Aorta (tissue), 5 donors: Measurements from ENCODE around the gene OSBPL1A. TPM values are rescaled to one million over a fixed set of nuclear protein-coding genes. Genes with fewer than 3 reads are reported as not detected.
"Not testable (repeated sequence)": the region's sequence is repeated elsewhere in the genome, so short reads cannot be mapped to it uniquely, and the experiment has no call there.

Experiments
- ATAC-seq: fragments of 200-7000 bp; cut with Tn5 transposase; one replicate; pipeline ENCODE4 v1.9.1; 2022; ENCODE audit warnings: moderate library complexity; ENCODE audit not compliant: low FRiP score
- DNase-seq, 2 donors: peaks; one replicate each; pipeline ENCODE4 v3.0.0-alpha.2; 2020
- H3K27ac ChIP-seq, 2 donors: one replicate each; pipeline ENCODE4 v1.5.1; 2013; ENCODE audit warnings: low read length in 2 of 2, mild to moderate bottlenecking in 2 of 2, moderate library complexity in 2 of 2, control low read depth in 1 of 2, inconsistent platforms in 1 of 2, low read depth in 1 of 2
- H3K27me3 ChIP-seq, 2 donors: one replicate each; pipeline ENCODE4 v1.6.1; 2013; ENCODE audit warnings: control low read depth in 1 of 2, low read length in 1 of 2, mild to moderate bottlenecking in 1 of 2, moderate library complexity in 1 of 2; ENCODE audit not compliant: insufficient read depth in 2 of 2, control insufficient read depth in 1 of 2
- H3K36me3 ChIP-seq, 2 donors: one replicate each; pipeline ENCODE4 v1.6.1; 2013; ENCODE audit warnings: control low read depth in 1 of 2, low read length in 1 of 2, mild to moderate bottlenecking in 1 of 2; ENCODE audit not compliant: insufficient read depth in 2 of 2, control insufficient read depth in 1 of 2
- H3K4me1 ChIP-seq, 2 donors: one replicate each; pipeline ENCODE4 v1.6.1; 2013; ENCODE audit warnings: low read length in 2 of 2, control low read depth in 1 of 2, mild to moderate bottlenecking in 1 of 2, moderate library complexity in 1 of 2; ENCODE audit not compliant: insufficient read depth in 2 of 2, control insufficient read depth in 1 of 2
- H3K4me3 ChIP-seq, 2 donors: one replicate each; pipeline ENCODE4 v1.5.1; 2013; ENCODE audit warnings: low read length in 2 of 2, control low read depth in 1 of 2, mild to moderate bottlenecking in 1 of 2
- H3K9me3 ChIP-seq: one replicate; pipeline ENCODE4 v1.6.1; 2013; ENCODE audit warnings: mild to moderate bottlenecking, low read length; ENCODE audit not compliant: control insufficient read depth
- WGBS, 2 donors: extraction: QIAGEN DNeasy Blood & Tissue Kit; methylation state at CpG; one replicate each; pipeline ENCODE4 v1.1.7; 2013; 5-methylcytosine and 5-hydroxymethylcytosine counted together
- intact Hi-C, 2 donors: fragments of 100-400 bp; cut with DNase I; formaldehyde crosslinking; loops; one replicate each; pipeline versions ENCODE4 v1.14.2 to v1.15.0; 2022
- polyA plus RNA-seq, 2 donors: library from polyadenylated mRNA; stranded (reverse); fragments of 200-250 nt; gene quantifications; one replicate each; pipeline ENCODE4 v1.2.3, GENCODE V29; 2013
- total RNA-seq, 2 donors: library from RNA; stranded (reverse); fragmentation: NEBNext Ultra II Directional; extraction: Animal tissue kit (Norgen Biotek cat#: 25700); gene quantifications; one replicate each; pipeline ENCODE4 v1.2.1, GENCODE V29; 2021
- donor health status: healthy with polysubstance abuse.
- donor health status: Bipolar disorder and iron deficiency.
- donor health status: DM: no; HTN: no; CAD: no.
- donor health status: DM: no; HTN: no; CAD: no.
- donor health status: DM: yes; HTN: yes; CAD: no.

The OSBPL1A gene
- total and polyA plus RNA-seq, 4 donors, result 21.7 to 47.4 (median 37.1) TPM

DNA sequence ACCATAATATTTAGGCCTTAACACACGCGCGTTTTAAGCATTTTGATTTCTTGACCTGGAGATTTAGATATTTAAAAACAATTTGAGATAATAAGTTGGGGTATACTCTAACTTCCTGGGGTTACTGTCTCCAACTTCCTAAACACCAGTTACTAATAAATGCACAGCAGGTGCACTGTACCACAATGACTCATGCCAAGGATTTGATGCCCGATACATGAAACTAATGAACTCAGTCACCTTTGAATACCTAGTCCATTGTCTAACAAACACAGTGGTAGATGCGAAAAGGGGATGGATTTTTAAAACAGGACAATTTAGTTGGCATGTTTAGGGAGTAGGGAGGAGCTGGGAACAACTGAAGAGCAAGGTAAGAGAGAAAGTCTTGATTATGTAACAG is 237.5 kb downstream of the OSBPL1A start:
- intact Hi-C loops, result no loop called here
- no peak for ATAC-seq
- Histone ChIP-seq H3K27me3 (no peaks in the 10 kb centered on the region), H3K4me3 (no peak overlapping the region), H3K9me3 (no peaks in the 10 kb centered on the region), H3K36me3 (peaks cover 0 to 11% of the 10 kb centered on the region in 2 donors), H3K4me1 (no peaks in the 10 kb centered on the region), H3K27ac (no peak overlapping the region)
- DNase-seq, result no peak
- WGBS, 2 donors, result 96% methylated on average over 5 of the region's 5 CpGs

DNA sequence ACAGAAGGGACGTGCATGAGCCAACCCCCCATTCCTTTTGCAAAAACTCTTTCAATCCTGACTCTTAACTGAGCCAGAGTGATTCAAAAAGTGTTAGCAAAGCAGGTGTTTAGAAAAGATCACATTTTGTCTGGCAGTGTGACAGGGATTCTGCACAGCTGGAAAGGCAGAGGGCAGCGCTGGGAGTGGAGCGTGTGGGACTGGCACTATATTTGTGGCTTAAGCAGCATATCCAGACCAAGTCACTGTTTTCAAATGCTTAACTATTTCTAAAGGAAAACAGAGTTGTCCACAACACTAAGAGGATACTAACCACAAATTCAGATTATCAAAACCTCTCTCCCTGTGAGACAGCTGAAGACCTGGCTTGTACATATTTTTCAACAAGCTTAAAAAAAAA is 239.8 kb downstream of the OSBPL1A start:
- H3K27ac ChIP-seq, result no peak overlapping the region
- no peak overlapping the region for H3K4me3 ChIP-seq
- H3K27me3 ChIP-seq, result no peaks in the 10 kb centered on the region
- H3K36me3 ChIP-seq, result peaks cover 0 to 6% of the 10 kb centered on the region in 2 donors
- H3K9me3 ChIP-seq, result no peaks in the 10 kb centered on the region
- intact Hi-C loops, result no loop called here
- 94% methylated on average over 3 of the region's 3 CpGs for WGBS, 2 donors
- no peak for DNase-seq
- no peak for ATAC-seq
- H3K4me1 ChIP-seq, result no peaks in the 10 kb centered on the region

GRCh38 chr18:24153397-24153796 is 244.2 kb downstream of the OSBPL1A start:
- Histone ChIP-seq H3K4me3 (no peak overlapping the region), H3K27me3 (no peaks in the 10 kb centered on the region), H3K27ac (no peak overlapping the region), H3K9me3 (no peaks in the 10 kb centered on the region), H3K4me1 (peaks cover 0 to 2% of the 10 kb centered on the region in 2 donors), H3K36me3 (peaks cover 0 to 2% of the 10 kb centered on the region in 2 donors)
- DNase-seq (no peak), ATAC-seq (no peak)
- intact Hi-C loops, result no loop called here
- 93% methylated on average over 3 of the region's 3 CpGs for WGBS, 2 donors

DNA sequence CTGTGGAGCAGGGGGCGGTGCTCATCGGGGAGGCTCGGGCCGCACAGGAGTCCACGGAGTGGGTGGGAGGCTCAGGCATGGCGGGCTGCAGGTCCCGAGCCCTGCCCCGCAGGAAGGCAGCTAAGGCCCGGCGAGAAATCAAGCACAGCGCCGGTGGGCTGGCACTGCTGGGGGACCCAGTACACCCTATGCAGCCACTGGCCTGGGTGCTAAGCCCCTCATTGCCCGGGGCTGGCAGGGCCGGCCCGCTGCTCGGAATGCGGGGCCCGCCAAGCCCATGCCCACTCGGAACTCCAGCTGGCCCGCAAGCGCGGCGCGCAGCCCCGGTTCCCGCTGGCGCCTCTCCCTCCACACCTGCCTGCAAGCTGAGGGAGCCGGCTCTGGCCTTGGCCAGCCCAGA is 248.0 kb downstream of the OSBPL1A start:
- intact Hi-C loops, H3K36me3 ChIP-seq: not testable (repeated sequence)

DNA sequence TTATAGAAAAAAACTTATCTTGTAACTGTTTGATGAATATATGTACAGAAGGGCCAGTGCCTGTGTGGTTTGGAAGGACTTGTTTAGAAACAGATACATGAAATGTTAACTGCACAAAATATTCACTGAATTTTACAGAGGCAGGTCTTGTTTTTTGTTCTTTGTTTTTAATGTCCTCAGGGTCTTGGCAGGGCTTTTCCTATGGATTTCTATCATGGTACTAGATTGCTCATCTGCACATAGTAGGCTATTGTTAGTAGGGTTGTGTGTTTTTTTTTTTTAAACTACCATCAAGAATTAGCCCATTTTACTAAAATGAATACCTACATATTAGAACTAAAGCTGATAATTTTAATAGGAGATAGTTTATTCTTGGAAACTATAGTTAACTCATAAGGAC is 255.2 kb downstream of the OSBPL1A start:
- H3K9me3 ChIP-seq, result no peaks in the 10 kb centered on the region
- ATAC-seq, result no peak
- DNase-seq, result no peak

More for the DNA sequence above, 248.0 kb downstream of the OSBPL1A start:
- not testable (repeated sequence) for H3K4me3 ChIP-seq, H3K27ac ChIP-seq, H3K9me3 ChIP-seq, H3K4me1 ChIP-seq, DNase-seq, ATAC-seq, H3K27me3 ChIP-seq
- 96 to 97% methylated on average over 24 to 28 of the region's 28 CpGs for WGBS, 2 donors

GRCh38 chr18:24140697-24141096 is 256.9 kb downstream of the OSBPL1A start:
- Histone ChIP-seq H3K4me1 (no peaks in the 10 kb centered on the region), H3K27me3 (no peaks in the 10 kb centered on the region), H3K4me3 (no peak overlapping the region), H3K36me3 (peaks cover 0 to 2% of the 10 kb centered on the region in 2 donors), H3K9me3 (no peaks in the 10 kb centered on the region), H3K27ac (no peak overlapping the region)
- ATAC-seq, result no peak
- intact Hi-C loops, result no loop called here
- DNase-seq, result no peak
- 92 to 100% methylated on average over 2 of the region's 2 CpGs for WGBS, 2 donors

More for the DNA sequence above, 255.2 kb downstream of the OSBPL1A start:
- intact Hi-C loops, result no loop called here
- H3K36me3 ChIP-seq, result peaks cover 0 to 2% of the 10 kb centered on the region in 2 donors
- H3K4me3 ChIP-seq, result no peak overlapping the region
- no peak overlapping the region for H3K27ac ChIP-seq
- H3K4me1 ChIP-seq, result no peaks in the 10 kb centered on the region
- no peaks in the 10 kb centered on the region for H3K27me3 ChIP-seq

GRCh38 chr18:24138789-24139616 is 258.6 kb downstream of the OSBPL1A start, which contains the start of gene CABYR:
TSS of gene CABYR (plus strand) at chr18:24139062. CDS start at chr18:24143115, 4,053 bp downstream.
- no peaks in the 10 kb centered on the region for H3K4me1 ChIP-seq
- peak within 1 kb of the TSS; percentile 44 to 45 for H3K4me3 ChIP-seq
- ATAC-seq, result peak; percentile 83
- H3K27me3 ChIP-seq, result no peaks in the 10 kb centered on the region
- intact Hi-C loops, result no loop called here
- H3K27ac ChIP-seq, result no peak within 1 kb of the TSS
- 2 to 3% methylated on average over 57 to 63 of the region's 63 CpGs for WGBS, 2 donors
- DNase-seq, result peak; percentile 90 to 95
- H3K9me3 ChIP-seq, result no peaks in the 10 kb centered on the region
- H3K36me3 ChIP-seq, result no peaks in the 10 kb centered on the region

DNA sequence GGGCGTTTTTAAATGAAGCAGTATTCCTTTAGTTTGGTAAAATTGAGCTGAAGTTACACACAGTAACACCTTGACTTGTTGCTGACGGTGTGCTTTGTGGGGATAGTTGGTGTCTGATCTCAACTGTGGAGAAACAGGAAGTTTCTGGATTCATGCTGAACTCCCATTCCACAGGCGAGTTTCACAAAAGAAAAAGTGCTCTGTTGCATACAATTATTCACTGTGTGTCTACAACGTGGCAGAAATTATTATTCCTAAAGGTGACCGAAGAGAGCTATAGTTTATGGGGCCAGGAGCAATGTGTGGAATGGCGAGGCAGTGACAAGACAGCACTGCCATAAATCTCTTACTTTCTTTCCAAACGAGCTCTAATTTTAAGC is 259.2 kb downstream of the OSBPL1A start:
- H3K9me3 ChIP-seq, result no peaks in the 10 kb centered on the region
- DNase-seq, result no peak
- no peaks in the 10 kb centered on the region for H3K27me3 ChIP-seq
- peak; percentile 53 for ATAC-seq
- peak overlapping the region; percentile 44 to 45 for H3K4me3 ChIP-seq
- H3K36me3 ChIP-seq, result no peaks in the 10 kb centered on the region
- no peak overlapping the region for H3K27ac ChIP-seq
- intact Hi-C loops, result no loop called here
- H3K4me1 ChIP-seq, result no peaks in the 10 kb centered on the region
- WGBS, 2 donors, result 23 to 32% methylated on average over 7 of the region's 7 CpGs

DNA sequence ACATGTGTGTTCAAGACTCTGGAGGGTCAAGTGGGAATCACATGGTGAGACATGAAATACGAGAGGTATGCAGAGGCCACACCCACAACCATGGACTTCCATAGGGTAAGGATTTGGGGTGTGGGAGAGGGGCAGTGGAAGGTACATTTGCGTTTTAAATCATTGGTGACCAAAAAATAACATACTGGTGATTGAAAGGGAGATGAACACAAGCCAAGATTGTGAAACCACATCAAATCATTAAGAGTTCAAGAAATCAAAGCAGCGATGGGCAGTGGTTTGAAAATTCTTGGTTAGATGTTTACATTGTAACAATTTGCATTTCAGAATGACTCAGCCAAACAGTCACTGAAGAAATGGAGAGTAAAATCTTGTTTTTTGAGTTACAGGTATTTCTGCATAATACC is 260.7 kb downstream of the OSBPL1A start:
- 87 to 93% methylated on average over 3 of the region's 3 CpGs for WGBS, 2 donors
- DNase-seq (no peak), ATAC-seq (no peak)
- Histone ChIP-seq H3K4me3 (no peak overlapping the region), H3K9me3 (no peaks in the 10 kb centered on the region), H3K27me3 (no peaks in the 10 kb centered on the region), H3K36me3 (no peaks in the 10 kb centered on the region), H3K4me1 (no peaks in the 10 kb centered on the region), H3K27ac (no peak overlapping the region)
- intact Hi-C loops, result no loop called here
